ENCODE data around the gene PTP4A1. TPM values are rescaled to one million over a fixed set of nuclear protein-coding genes. Genes with fewer than 3 reads are reported as not detected.

PTP4A1 gene
- total RNA-seq, 1 donor from 2014 or later: 143 TPM

GRCh38 chr6:63558278-63558677 is 14.0 kb upstream of the PTP4A1 start:
- Histone ChIP-seq H3K79me2 (ENCODE audit: insufficient read depth, low read length) (no peaks in the 10 kb centered on the region), H3K27me3 (ENCODE audit: insufficient read depth, low read length) (peaks cover 2% of the 10 kb centered on the region), H3K4me2 (ENCODE audit: low read length) (no peak overlapping the region), H2AFZ (ENCODE audit: low read depth, low read length) (no peak overlapping the region), H3K9ac (ENCODE audit: low read length) (no peak overlapping the region), H3K4me1 (ENCODE audit: insufficient read depth, low read length) (no peaks in the 10 kb centered on the region), H3K36me3 (ENCODE audit: insufficient read depth, low read length) (no peaks in the 10 kb centered on the region), H3K27ac (ENCODE audit: low read depth, low read length) (no peak overlapping the region), H3K4me3 (ENCODE audit: insufficient read depth, low read depth, low read length) (no peak overlapping the region), H3K9me3 (ENCODE audit: insufficient read depth, low read depth, low read length) (no peaks in the 10 kb centered on the region), H4K20me1 (ENCODE audit: insufficient read depth, low read length) (no peaks in the 10 kb centered on the region)
- Mint-ChIP-seq H3K27me3 (ENCODE audit: low read depth, unreplicated experiment) (no peaks in the 10 kb centered on the region), H3K36me3 (ENCODE audit: low read depth, unreplicated experiment) (no peaks in the 10 kb centered on the region), H3K27ac (ENCODE audit: unreplicated experiment) (no peak overlapping the region), H3K9me3 (ENCODE audit: unreplicated experiment) (peaks cover 2% of the 10 kb centered on the region), H3K4me1 (ENCODE audit: low read depth, unreplicated experiment) (peaks cover 13% of the 10 kb centered on the region), H3K4me3 (ENCODE audit: unreplicated experiment) (no peak overlapping the region)
- TF ChIP-seq CTCF (IDR thresholded peaks at IDR 0.05; ENCODE audit: insufficient read depth, low read depth, low read length): no peak
- TF ChIP-seq EZH2 (IDR thresholded peaks at IDR 0.05; ENCODE audit: insufficient read depth, low read length): no peak
- DNase-seq (ENCODE audit: low read depth) (no peak), FAIRE-seq (no peak)

- TF ChIP-seq CTCF (IDR thresholded peaks at IDR 0.05; ENCODE audit: insufficient read depth, low read depth, low read length): no peak
- no peak for TF ChIP-seq EZH2 (IDR thresholded peaks at IDR 0.05; ENCODE audit: insufficient read depth, low read length)
- H3K36me3 Mint-ChIP-seq (ENCODE audit: low read depth, unreplicated experiment): no peaks in the 10 kb centered on the region
- H3K4me3 Mint-ChIP-seq (ENCODE audit: unreplicated experiment): no peak overlapping the region
- no peaks in the 10 kb centered on the region for H3K27me3 Mint-ChIP-seq (ENCODE audit: low read depth, unreplicated experiment)
- Histone ChIP-seq H2AFZ (ENCODE audit: low read depth, low read length) (no peak overlapping the region), H3K79me2 (ENCODE audit: insufficient read depth, low read length) (no peaks in the 10 kb centered on the region), H3K27me3 (ENCODE audit: insufficient read depth, low read length) (no peaks in the 10 kb centered on the region), H3K9ac (ENCODE audit: low read length) (no peak overlapping the region), H3K4me2 (ENCODE audit: low read length) (no peak overlapping the region), H3K27ac (ENCODE audit: low read depth, low read length) (no peak overlapping the region), H3K4me1 (ENCODE audit: insufficient read depth, low read length) (no peaks in the 10 kb centered on the region), H3K4me3 (ENCODE audit: insufficient read depth, low read depth, low read length) (no peak overlapping the region), H4K20me1 (ENCODE audit: insufficient read depth, low read length) (no peaks in the 10 kb centered on the region), H3K9me3 (ENCODE audit: insufficient read depth, low read depth, low read length) (no peaks in the 10 kb centered on the region), H3K36me3 (ENCODE audit: insufficient read depth, low read length) (no peaks in the 10 kb centered on the region)
- DNase-seq (ENCODE audit: low read depth) (peak; percentile 38), FAIRE-seq (no peak)
- peaks cover 2% of the 10 kb centered on the region for H3K9me3 Mint-ChIP-seq (ENCODE audit: unreplicated experiment)
- peak overlapping the region; percentile 84 for H3K27ac Mint-ChIP-seq (ENCODE audit: unreplicated experiment)
- peaks cover 20% of the 10 kb centered on the region for H3K4me1 Mint-ChIP-seq (ENCODE audit: low read depth, unreplicated experiment)
These were observed 11.4 kb upstream of the PTP4A1 start for GRCh38 chr6:63560801-63561287.

GRCh38 chr6:63561288-63561687 is 11.0 kb upstream of the PTP4A1 start:
- Mint-ChIP-seq H3K27me3 (ENCODE audit: low read depth, unreplicated experiment) (no peaks in the 10 kb centered on the region), H3K4me3 (ENCODE audit: unreplicated experiment) (no peak overlapping the region), H3K27ac (ENCODE audit: unreplicated experiment) (no peak overlapping the region), H3K4me1 (ENCODE audit: low read depth, unreplicated experiment) (peaks cover 24% of the 10 kb centered on the region), H3K36me3 (ENCODE audit: low read depth, unreplicated experiment) (no peaks in the 10 kb centered on the region), H3K9me3 (ENCODE audit: unreplicated experiment) (peaks cover 2% of the 10 kb centered on the region)
- Histone ChIP-seq H4K20me1 (ENCODE audit: insufficient read depth, low read length) (no peaks in the 10 kb centered on the region), H3K9me3 (ENCODE audit: insufficient read depth, low read depth, low read length) (no peaks in the 10 kb centered on the region), H2AFZ (ENCODE audit: low read depth, low read length) (no peak overlapping the region), H3K4me3 (ENCODE audit: insufficient read depth, low read depth, low read length) (no peak overlapping the region), H3K4me2 (ENCODE audit: low read length) (no peak overlapping the region), H3K27ac (ENCODE audit: low read depth, low read length) (no peak overlapping the region), H3K9ac (ENCODE audit: low read length) (no peak overlapping the region), H3K27me3 (ENCODE audit: insufficient read depth, low read length) (no peaks in the 10 kb centered on the region), H3K79me2 (ENCODE audit: insufficient read depth, low read length) (no peaks in the 10 kb centered on the region), H3K36me3 (ENCODE audit: insufficient read depth, low read length) (no peaks in the 10 kb centered on the region), H3K4me1 (ENCODE audit: insufficient read depth, low read length) (no peaks in the 10 kb centered on the region)
- FAIRE-seq: no peak
- DNase-seq (ENCODE audit: low read depth): no peak
- no peak for TF ChIP-seq CTCF (IDR thresholded peaks at IDR 0.05; ENCODE audit: insufficient read depth, low read depth, low read length)
- no peak for TF ChIP-seq EZH2 (IDR thresholded peaks at IDR 0.05; ENCODE audit: insufficient read depth, low read length)
